Measurements from ENCODE around the gene RASD2.

RASD2 gene

GRCh38 chr22:35521358-35522224 lies 19.0 kb upstream of the RASD2 start:
- H3K4me3 ChIP-seq (ENCODE audit: low read depth, low read length), result no peak overlapping the region
- TF ChIP-seq, protein P1, sequence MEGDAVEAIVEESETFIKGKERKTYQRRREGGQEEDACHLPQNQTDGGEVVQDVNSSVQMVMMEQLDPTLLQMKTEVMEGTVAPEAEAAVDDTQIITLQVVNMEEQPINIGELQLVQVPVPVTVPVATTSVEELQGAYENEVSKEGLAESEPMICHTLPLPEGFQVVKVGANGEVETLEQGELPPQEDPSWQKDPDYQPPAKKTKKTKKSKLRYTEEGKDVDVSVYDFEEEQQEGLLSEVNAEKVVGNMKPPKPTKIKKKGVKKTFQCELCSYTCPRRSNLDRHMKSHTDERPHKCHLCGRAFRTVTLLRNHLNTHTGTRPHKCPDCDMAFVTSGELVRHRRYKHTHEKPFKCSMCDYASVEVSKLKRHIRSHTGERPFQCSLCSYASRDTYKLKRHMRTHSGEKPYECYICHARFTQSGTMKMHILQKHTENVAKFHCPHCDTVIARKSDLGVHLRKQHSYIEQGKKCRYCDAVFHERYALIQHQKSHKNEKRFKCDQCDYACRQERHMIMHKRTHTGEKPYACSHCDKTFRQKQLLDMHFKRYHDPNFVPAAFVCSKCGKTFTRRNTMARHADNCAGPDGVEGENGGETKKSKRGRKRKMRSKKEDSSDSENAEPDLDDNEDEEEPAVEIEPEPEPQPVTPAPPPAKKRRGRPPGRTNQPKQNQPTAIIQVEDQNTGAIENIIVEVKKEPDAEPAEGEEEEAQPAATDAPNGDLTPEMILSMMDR (IDR thresholded peaks at IDR 0.05; ENCODE audit: low read depth, low read length), result no peak

- TF ChIP-seq, protein P1 (IDR thresholded peaks at IDR 0.05; ENCODE audit: low read depth, low read length), result no peak
- no peak overlapping the region for H3K4me3 ChIP-seq (ENCODE audit: low read depth, low read length)
Measured at GRCh38 chr22:35522225-35523149, 18.1 kb upstream of the RASD2 start.

GRCh38 chr22:35523167-35523947 lies 17.3 kb upstream of the RASD2 start:
- TF ChIP-seq, protein P1 (IDR thresholded peaks at IDR 0.05; ENCODE audit: low read depth, low read length), result no peak
- no peak overlapping the region for H3K4me3 ChIP-seq (ENCODE audit: low read depth, low read length)

DNA sequence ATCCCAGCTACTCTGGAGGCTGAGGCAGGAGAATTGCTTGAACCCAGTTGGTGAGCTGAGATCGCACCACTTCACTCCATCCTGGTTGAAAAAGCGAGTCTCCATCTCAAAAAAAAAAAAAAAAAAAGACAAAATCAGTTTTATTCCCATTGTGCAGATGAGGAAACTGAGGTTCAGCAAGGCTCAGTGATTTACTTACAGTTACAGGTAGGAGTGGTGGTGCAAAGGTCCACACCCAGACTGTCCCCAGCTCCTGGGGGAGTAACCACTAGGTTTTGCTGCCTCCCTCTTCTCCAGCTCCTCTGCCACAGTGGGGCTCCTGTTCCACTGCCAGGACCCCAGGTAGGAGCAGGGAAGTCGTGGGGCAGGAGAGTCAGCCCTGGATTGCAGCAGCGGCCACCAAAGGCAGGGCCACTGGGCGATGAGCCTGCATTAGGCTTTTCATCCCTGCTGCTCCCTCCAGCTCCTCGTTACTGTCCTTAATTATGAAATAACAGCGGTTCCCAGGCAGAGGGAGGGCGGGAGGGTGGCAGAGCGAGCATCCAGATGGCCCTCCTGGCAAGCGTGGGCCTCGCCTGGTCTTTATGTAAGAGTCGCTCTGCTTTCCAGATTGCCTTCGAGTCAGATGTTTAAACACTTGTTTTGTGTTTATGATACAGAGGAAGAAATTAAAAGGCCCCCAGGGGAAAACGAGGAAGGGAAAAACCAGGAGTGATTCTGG lies 15.5 kb upstream of the RASD2 start:
- TF ChIP-seq, protein P1 (IDR thresholded peaks at IDR 0.05; ENCODE audit: low read depth, low read length), result no peak
- H3K4me3 ChIP-seq (ENCODE audit: low read depth, low read length), result no peak overlapping the region

GRCh38 chr22:35525687-35526332 lies 14.8 kb upstream of the RASD2 start:
- TF ChIP-seq, protein P1 (IDR thresholded peaks at IDR 0.05; ENCODE audit: low read depth, low read length), result no peak

DNA sequence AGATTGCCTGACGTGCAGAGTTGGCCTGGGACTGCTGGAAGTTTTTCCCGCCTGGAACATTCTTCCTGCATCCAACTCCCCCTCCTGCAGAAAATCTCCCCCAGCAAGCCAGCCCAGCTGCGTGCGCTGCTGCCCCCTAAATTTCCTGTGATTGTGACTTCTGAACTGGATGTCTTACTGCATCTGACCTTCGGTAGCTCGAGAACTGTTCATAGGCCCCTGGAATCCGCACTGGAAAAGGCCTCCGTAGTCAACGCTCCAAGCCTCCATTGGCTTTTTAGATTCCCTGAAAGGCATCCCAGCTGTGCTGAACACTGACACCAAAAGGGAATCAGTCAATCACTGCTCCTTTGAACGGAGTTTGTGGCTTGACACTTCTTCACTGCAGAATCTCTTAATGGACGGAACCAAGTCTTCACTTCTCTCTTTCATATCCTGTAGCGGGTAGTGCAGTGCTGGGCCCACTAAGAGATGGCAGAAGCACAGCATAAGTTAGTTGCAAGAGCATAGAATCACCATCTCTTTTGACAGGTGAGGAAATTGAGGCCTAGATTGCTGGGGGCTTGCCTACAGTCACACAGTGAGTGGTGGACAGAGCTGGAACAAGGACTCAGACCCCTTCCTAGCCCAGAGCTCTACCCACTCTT lies 14.2 kb upstream of the RASD2 start:
- TF ChIP-seq, protein P1 (IDR thresholded peaks at IDR 0.05; ENCODE audit: low read depth, low read length), result no peak
- H3K4me3 ChIP-seq (ENCODE audit: low read depth, low read length), result no peak overlapping the region

More at GRCh38 chr22:35525687-35526332, 14.8 kb upstream of the RASD2 start:
- H3K4me3 ChIP-seq (ENCODE audit: low read depth, low read length), result no peak overlapping the region

All from WI38 (cell line).